DOHH2 (cell line): ENCODE data around the gene RIN1.

Experiments used
- H3F3A ChIP-seq: fragments of 200-600 bp; sonication (generic), shearing (Covaris generic); 2 replicates; pipeline ENCODE4 v1.6.0; 2016; ENCODE audit warnings: antibody characterized with exemption, mild to moderate bottlenecking; ENCODE audit not compliant: control insufficient read depth, insufficient read depth
- H3K27ac ChIP-seq: fragments of 200-600 bp; sonication (generic); 2 replicates; pipeline ENCODE4 v1.5.1; 2014; ENCODE audit warnings: low read depth, mild to moderate bottlenecking, low read length, moderate library complexity
- H3K27me3 ChIP-seq: fragments of 200-600 bp; sonication (generic); 2 replicates; pipeline ENCODE4 v1.6.1; 2014; ENCODE audit warnings: mild to moderate bottlenecking, low read length, mixed read lengths; ENCODE audit not compliant: control insufficient read depth
- H3K36me3 ChIP-seq: fragments of 200-600 bp; sonication (generic); 2 replicates; pipeline ENCODE4 v1.6.1; 2014; ENCODE audit warnings: mild to moderate bottlenecking, low read length, moderate library complexity, mixed read lengths; ENCODE audit not compliant: control insufficient read depth
- H3K4me1 ChIP-seq: fragments of 200-600 bp; sonication (generic); 2 replicates; pipeline ENCODE4 v1.6.1; 2014; ENCODE audit warnings: mild to moderate bottlenecking, low read length, mixed read lengths; ENCODE audit not compliant: control insufficient read depth
- H3K4me2 ChIP-seq: fragments of 200-600 bp; sonication (generic); 2 replicates; pipeline ENCODE4 v1.6.0; 2014; ENCODE audit warnings: mild to moderate bottlenecking, low read length, moderate library complexity
- H3K4me3 ChIP-seq: fragments of 200-600 bp; sonication (generic); 2 replicates; pipeline ENCODE4 v1.5.1; 2014; ENCODE audit warnings: mild to moderate bottlenecking, low read length, mixed read lengths
- H3K79me2 ChIP-seq: fragments of 200-600 bp; sonication (generic); 2 replicates; pipeline ENCODE4 v1.6.1; 2014; ENCODE audit warnings: mild to moderate bottlenecking, low read length, mixed read lengths; ENCODE audit not compliant: control insufficient read depth
- H3K9me2 ChIP-seq: fragments of 200-600 bp; sonication (generic); replicated peaks from 2 replicates; pipeline ENCODE4 v1.6.1; 2014; ENCODE audit warnings: mild to moderate bottlenecking, low read length, mixed read lengths; ENCODE audit not compliant: control insufficient read depth
- H3K9me3 ChIP-seq: fragments of 200-600 bp; sonication (generic); 2 replicates; pipeline ENCODE4 v1.6.1; 2014; ENCODE audit warnings: antibody characterized with exemption, low read length, mixed read lengths; ENCODE audit not compliant: control insufficient read depth, insufficient read depth
- H4K20me1 ChIP-seq: fragments of 200-600 bp; sonication (generic); 2 replicates; pipeline ENCODE4 v1.6.0; 2014; ENCODE audit warnings: low read depth, mild to moderate bottlenecking, antibody characterized with exemption, low read length, moderate library complexity; ENCODE audit not compliant: control insufficient read depth, insufficient read depth
- EZH2phosphoT487 ChIP-seq: fragments of 200-600 bp; sonication (generic); IDR thresholded peaks from 2 replicates; pipeline ENCODE4 v1.6.1; 2017; ENCODE audit warnings: borderline replicate concordance, mild to moderate bottlenecking, antibody characterized with exemption, low read length, moderate library complexity, mixed read lengths
- TF ChIP-seq, protein P1 (sequence below): fragments of 200-600 bp; sonication (generic); IDR thresholded peaks from one replicate; pipeline ENCODE4 v1.5.1; 2014; ENCODE audit warnings: antibody characterized with exemption, mild to moderate bottlenecking, low read depth, low read length; ENCODE audit not compliant: poor library complexity, severe bottlenecking

RIN1 gene

DNA sequence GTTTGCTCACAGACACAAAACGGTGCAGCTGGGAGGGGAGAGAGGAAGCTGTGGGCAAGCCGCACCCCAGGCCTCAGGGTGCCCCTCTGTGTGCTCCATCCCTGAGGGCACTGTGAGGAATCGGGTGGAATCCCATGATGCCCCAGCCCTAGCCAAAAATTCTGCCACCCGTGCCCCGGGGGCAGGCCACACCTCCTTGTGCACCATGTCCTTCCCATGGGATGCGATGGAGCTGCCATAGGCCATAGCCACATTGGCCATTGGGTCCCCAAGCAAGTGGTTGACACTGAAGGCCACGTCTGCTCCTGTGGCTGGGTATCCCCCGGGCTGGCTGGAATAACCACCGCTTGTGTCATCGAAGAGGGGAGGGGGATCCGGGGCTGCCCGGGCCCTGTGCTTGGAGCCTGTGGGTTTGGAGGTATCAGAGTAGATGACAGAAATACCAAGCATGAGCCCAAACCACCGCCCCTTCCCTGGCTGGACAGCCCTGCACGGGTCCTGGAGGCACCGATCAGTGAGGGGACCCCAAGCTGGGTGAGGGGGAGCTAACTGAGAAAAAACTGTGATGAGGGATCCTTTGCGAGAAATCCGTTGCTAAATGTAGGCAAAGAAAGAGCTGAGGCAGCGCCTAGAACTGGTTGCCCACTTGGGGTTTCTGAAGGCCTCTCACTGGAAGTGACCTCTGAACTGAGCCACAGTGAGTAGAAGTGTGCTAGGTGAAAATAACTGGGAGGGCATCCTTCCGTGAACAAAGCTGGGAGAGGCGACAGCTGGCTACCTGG lies 48.2 kb downstream of the RIN1 start:
- Histone ChIP-seq H3K27me3 (peaks cover 12% of the 10 kb centered on the region), H3K27ac (peak overlapping the region; percentile 41), H3K9me3 (no peaks in the 10 kb centered on the region), H3K4me1 (peaks cover 28% of the 10 kb centered on the region), H3K4me2 (peak overlapping the region; percentile 92), H3K9me2 (no peaks in the 10 kb centered on the region), H4K20me1 (no peaks in the 10 kb centered on the region), H3K4me3 (peak overlapping the region; percentile 95), H3K36me3 (peaks cover 7% of the 10 kb centered on the region), H3K79me2 (peaks cover 17% of the 10 kb centered on the region), H3F3A (no peaks in the 10 kb centered on the region)
- TF ChIP-seq EZH2phosphoT487: no peak
- TF ChIP-seq, protein P1, sequence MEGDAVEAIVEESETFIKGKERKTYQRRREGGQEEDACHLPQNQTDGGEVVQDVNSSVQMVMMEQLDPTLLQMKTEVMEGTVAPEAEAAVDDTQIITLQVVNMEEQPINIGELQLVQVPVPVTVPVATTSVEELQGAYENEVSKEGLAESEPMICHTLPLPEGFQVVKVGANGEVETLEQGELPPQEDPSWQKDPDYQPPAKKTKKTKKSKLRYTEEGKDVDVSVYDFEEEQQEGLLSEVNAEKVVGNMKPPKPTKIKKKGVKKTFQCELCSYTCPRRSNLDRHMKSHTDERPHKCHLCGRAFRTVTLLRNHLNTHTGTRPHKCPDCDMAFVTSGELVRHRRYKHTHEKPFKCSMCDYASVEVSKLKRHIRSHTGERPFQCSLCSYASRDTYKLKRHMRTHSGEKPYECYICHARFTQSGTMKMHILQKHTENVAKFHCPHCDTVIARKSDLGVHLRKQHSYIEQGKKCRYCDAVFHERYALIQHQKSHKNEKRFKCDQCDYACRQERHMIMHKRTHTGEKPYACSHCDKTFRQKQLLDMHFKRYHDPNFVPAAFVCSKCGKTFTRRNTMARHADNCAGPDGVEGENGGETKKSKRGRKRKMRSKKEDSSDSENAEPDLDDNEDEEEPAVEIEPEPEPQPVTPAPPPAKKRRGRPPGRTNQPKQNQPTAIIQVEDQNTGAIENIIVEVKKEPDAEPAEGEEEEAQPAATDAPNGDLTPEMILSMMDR: no peak

DNA sequence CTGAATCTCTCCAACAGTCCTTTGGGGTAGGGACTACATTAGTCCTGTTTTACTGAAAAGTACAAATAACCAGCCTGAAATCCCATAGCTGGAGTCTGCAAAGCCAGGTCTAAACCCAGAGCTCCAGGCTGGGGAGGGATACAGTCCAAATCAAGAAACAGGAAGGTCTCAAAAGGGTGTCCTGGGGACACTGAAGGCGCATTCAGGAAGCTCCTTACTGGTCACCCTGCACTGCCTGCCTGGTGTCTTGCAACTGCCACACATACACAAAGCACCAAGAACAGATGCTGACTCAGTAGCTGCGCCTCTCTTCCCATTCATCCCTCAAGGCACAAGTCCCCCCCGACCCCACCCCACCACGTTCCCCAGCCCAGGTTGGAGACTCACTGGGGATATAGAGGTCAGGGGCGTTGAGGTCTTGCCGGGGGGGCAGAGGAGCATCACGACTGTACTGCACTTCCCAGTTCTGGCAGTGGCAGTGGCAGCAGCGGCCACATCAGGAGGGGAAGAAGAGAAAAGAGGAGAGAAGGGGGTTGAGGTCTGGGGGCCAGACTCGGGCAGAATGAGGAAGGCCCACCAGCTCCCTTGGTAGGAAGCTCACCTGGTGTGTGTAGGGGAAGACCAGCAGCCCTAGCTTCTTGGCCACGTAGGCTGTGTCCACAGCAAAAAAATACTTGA lies 48.9 kb downstream of the RIN1 start:
- TF ChIP-seq EZH2phosphoT487: no peak
- H3K9me3 ChIP-seq: no peaks in the 10 kb centered on the region
- H3K79me2 ChIP-seq: peaks cover 17% of the 10 kb centered on the region
- H3K36me3 ChIP-seq: peaks cover 7% of the 10 kb centered on the region
- H3K4me3 ChIP-seq: peak overlapping the region; percentile 95; the same call in 1 of the 2 replicates
- peak overlapping the region; percentile 92 for H3K4me2 ChIP-seq
- H3K27me3 ChIP-seq: peaks cover 6% of the 10 kb centered on the region; the same call in 1 of the 2 replicates
- peaks cover 34% of the 10 kb centered on the region for H3K4me1 ChIP-seq
- H4K20me1 ChIP-seq: no peaks in the 10 kb centered on the region
- no peak overlapping the region for H3K27ac ChIP-seq
- H3K9me2 ChIP-seq: no peaks in the 10 kb centered on the region
- no peaks in the 10 kb centered on the region for H3F3A ChIP-seq

DNA sequence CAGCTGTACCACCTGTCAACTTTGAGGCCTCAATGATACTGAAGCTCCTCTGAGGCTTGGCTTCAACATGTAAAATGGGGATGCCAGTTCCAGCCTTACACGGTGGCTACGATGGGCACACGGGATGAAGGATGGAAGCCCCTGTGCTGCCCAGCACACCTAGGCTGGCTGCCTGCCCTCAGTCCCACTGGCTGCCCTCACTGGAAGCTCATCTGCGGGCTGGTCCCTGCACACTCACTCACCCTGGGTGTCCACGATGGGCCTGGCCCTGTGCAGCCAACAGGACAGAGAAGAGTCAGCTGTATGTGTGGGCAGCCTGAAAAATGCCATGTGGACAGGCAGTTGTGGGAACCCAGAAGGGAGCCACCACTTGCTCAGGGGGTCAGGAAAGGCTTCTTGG lies 49.5 kb downstream of the RIN1 start:
- no peak overlapping the region for H3K4me2 ChIP-seq
- no peaks in the 10 kb centered on the region for H3F3A ChIP-seq
- H3K27me3 ChIP-seq: peaks cover 2% of the 10 kb centered on the region; the same call in 1 of the 2 replicates
- TF ChIP-seq, protein P1: no peak
- no peak for TF ChIP-seq EZH2phosphoT487
- H4K20me1 ChIP-seq: no peaks in the 10 kb centered on the region
- H3K4me1 ChIP-seq: peaks cover 40% of the 10 kb centered on the region
- no peaks in the 10 kb centered on the region for H3K9me2 ChIP-seq
- H3K9me3 ChIP-seq: no peaks in the 10 kb centered on the region
- H3K27ac ChIP-seq: no peak overlapping the region
- peaks cover 7% of the 10 kb centered on the region for H3K36me3 ChIP-seq
- no peak overlapping the region for H3K4me3 ChIP-seq
- H3K79me2 ChIP-seq: peaks cover 17% of the 10 kb centered on the region
